Stimulated activated CD8-positive, alpha-beta memory T cell treated with anti-CD3 and anti-CD28 coated beads, Interleukin-7, amount 100 ng/mL, for 24 hours (primary cell): ENCODE data around the gene RAPGEF4.

ENCODE experiments used
- DNase-seq: peaks from one replicate; pipeline ENCODE4 v3.0.0-alpha.2; 2020; ENCODE audit warnings: low read depth

The RAPGEF4 gene

DNA sequence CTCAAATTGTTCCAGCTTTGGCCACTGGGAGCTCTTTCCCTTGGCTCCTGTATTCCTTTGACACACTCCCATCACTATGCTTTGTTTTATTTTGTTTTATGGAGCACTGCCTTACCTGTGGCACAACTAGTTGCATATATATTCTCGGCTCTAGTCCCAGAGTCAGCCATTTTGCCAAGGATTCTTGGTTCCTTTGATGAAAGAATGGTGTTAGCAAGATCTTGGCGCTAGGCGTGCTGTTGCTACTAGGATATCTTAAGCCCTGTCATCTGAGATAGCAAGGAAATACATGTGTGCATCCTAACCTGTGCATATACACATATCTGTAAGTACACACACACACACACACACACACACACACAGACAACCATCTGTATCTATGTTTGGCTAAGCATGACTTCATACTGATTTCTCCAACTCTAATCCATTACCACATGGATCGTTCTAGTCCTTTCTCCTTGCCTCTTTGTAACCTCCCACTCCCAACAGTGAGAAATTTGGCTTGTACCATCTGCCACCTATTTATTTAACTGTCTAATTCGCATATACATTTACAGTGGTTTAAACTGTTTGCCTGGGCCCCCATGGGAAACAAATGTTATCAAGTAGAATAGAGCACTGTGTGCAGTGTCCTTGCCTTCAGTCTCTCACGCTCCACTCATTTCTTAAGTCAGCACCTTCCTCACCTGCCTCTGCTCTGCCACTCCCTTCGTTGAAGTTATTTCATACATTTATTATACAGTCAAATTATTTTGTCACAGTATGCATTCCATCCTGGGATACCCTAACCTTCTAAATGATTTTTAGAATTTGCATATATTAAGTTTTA lies 202.5 kb downstream of the RAPGEF4 start:
- DNase-seq: no peak

- DNase-seq: no peak
Measured at GRCh38 chr2:172938713-172939375, 203.2 kb downstream of the RAPGEF4 start.

DNA sequence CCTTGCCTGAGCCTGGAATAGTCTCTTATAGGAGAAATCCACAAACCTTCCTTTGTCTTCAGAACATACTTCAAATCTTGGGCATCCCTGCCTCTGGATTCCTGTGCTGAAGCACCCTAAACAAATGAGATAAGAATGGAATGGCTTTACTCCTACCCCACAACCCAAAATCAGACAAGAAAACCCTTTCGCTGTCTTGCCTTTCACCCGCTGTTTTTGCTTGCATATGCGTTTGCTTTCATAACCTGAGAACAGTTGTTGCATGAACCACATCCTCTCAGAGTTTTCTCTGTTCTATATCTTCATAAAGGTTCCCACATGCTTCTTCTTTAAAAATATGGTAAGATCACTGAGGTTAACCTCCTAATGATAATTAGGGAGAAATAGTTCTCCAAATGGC lies 207.9 kb downstream of the RAPGEF4 start:
- DNase-seq: no peak

DNA sequence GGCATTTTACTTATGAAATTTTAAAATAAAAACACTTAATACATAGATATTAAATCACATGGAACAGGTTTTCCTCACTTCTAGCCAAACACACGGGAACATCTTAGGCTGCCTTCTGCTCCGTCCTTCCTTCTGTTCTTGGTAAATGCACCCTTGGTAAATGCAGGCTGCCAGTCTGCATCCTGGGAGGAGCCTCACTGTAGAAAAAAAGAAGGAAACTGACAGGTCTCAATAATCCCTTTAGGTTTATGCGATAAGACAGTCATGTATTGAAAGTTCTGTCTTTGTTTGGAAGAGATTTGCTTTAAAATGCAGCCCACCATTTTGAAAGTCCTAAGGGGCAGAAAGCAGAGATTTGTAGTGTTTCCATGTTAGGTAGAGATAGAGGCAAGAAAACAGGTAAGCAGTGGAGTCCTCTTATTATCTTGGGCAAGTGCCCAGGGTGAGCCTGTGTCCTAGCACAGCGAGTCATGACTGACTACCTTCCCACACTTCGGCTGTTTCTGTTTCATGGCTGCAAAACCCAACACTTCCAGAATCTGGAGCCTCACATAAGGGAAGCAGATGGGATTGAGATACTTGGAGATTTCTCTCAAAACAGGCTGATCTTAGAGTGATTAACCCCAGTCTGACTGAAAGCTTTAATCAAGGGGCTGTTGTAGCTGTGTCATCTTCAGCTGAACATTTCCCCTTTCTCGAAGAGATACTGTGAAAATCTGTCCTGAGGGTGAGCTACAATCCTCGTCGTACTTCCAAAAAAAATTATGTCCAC lies 208.6 kb downstream of the RAPGEF4 start:
- DNase-seq: no peak

DNA sequence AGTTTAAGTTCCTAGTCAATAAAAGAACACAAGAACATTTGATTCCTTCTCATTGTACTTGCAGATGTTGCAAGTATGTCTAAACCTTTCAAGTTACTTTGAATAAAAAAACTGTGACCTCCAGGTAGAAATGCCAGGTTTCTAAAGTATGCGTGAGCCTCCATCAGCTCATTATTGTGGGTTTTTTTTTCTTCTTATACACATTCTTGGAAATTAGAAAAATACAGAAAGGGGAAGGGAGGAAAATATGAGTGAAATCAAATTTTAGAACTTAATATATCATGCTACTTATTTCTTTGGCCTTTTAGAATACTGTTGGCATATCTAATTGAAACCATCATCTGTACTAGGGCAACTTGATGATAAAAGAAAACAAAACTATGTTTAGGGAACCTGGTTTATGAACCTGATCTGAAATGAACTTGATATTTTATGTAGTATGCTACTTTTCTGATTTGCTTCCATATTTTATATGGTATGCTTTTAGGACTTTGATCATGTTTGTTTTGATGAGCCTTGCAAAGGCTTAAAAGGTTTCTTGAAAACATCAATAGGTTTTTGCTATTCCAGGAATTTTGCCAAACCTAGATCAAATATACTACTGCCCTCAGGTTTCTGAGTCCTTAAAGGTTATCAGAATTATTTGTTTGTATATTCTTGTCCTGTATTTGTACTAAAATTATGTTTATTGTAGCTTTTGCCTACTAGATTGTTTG lies 209.3 kb downstream of the RAPGEF4 start:
- no peak for DNase-seq

DNA sequence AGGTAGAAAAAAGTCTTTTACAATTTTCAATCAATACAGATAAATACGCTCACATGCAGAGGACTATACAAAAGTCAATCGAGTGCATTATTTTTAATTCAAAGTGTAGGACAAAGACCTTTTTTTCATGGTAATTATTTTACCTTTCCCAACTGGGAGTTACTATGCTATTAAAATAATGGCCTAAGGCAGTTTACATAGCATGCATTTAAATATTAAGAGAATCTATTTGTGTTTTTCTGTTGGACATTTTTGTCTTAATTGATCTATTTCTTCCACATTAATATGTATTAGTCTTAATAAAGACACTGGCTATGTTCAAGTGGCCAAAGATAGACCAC lies 209.8 kb downstream of the RAPGEF4 start:
- no peak for DNase-seq

DNA sequence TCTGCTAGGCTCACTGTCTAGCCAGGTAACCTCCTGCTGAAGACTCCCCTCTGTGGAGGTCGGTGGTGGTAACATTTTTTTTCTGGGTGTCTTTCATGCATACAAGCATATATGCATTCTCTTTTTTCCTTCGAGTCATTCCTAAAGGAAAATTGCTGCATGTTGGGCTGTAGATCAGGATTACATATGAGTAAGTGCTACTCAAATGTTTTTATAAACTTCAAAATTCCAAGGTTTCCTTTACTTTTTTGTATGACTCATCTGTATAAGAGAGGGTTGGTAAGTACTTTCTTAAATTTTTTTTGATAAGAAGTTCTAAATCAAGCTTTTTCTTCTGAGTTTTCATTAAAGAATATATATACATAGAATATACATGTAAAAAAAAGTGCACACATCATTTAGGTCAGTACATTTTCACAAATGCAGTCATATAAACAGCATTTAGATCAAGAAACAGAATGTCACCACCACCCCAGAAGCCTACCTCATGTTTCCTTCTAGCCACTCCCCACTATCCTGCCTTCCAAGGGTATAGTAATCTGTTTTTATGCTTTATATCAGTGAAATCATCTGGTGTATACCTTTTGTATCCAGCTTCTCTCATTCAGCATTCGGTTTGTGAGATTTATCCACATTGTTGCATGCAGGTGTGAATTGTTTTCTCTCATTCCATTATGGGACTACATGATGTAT lies 212.0 kb downstream of the RAPGEF4 start:
- no peak for DNase-seq

- no peak for DNase-seq
Measured at GRCh38 chr2:172949522-172949921, 213.9 kb downstream of the RAPGEF4 start.

DNA sequence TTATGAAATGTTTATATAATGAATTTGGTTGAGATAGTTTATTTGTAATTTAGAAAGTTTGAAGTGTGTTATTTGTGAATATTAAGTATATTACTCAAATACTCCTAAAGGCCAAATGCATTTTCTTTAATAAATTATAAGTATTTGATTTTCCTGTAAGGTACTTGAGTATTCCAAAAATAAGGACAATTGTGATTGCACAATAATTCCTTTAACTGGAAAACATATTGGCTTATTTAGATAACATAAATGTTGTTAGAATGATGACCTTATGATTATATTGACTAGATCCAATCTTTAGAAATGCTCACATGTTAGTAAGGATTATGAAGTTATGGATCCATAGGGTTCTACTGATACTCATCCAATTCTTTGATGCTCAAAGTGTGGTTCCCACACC lies 214.9 kb downstream of the RAPGEF4 start:
- no peak for DNase-seq

- DNase-seq: no peak
Measured at GRCh38 chr2:172951554-172951953, 215.9 kb downstream of the RAPGEF4 start.

GRCh38 chr2:172953411-172953810 lies 217.8 kb downstream of the RAPGEF4 start:
- DNase-seq: no peak

DNA sequence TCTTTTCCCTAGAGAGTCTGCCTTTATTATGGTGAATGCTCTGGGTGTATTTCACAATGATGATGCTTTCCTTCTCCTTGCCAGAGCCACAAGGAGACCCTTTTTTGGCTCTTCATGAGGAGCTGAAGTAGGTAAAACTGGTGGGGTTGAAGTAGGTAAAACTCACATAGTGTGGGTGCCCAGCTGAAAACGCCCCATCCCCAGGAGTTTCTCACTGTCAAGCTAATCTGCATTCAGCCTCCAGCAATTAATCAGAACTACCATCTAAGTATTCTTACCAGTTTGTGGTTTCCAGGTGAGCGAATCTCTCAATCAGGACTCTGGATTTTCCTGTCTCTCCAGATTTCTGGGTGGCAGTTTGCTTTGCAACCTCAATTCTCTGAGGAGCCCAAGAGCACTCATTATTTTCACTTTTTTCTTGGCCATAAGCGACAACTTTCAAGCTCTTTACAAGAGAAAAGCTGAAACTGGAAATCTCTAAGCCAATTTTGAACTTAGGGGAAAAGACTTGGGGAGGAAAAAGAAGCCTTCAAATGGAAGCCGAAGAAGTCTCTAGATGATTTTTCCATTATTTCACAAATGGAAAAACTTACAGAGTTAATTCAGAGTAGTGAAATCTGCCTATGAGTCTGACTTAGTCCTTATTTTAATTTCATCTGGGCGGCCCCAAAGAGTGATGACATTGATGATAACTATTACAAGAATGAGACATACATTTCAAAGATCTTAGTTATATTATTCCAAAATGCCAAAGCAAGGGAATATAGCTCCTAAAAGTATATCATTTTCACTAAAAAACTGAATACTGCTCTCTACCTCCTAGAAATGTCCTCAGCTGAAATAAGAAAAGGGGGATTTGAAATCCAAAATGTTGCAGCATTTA lies 218.6 kb downstream of the RAPGEF4 start:
- DNase-seq: no peak

DNA sequence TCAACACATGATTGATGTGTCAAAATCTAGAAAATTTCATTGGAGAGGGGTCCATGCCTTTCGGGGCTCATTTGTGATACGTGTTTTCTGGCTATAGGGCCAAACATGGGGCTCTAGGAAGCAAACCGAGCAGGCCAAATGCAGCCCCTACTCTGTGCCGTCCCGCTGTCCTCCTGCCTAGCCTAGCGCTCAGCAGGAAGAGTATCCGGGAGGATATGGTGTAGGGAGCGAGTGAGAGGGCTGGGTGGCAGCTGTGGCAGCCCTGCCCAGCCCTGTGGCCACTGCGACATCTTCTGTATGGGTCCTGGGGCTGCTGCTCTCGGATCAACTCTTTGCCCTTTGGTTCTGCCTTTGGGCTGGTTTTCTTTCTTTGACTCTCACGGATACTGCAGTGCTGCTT lies 219.9 kb downstream of the RAPGEF4 start:
- no peak for DNase-seq

DNA sequence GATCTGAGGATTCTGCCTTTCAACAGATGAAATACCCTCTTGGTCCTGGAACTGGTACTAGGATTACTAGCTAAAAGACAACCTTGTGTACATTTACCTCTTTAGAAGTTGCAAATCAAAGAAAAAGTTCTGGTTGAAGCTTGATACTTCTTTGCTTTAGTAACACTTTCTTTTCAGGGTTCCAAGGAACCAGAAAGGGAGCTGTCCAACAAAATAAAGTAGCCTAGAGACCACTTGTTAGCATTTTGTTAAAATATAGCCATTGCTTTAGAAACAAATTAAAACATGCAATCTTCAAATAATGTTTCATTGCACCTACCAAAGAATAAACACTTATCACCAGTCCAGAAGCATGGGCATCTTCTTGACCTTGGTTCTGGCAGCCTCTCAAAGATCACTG lies 222.1 kb downstream of the RAPGEF4 start:
- DNase-seq: no peak

GRCh38 chr2:172962082-172962481 lies 226.4 kb downstream of the RAPGEF4 start:
- DNase-seq: no peak

GRCh38 chr2:172962824-172963223 lies 227.2 kb downstream of the RAPGEF4 start:
- no peak for DNase-seq

- DNase-seq: no peak
Measured at GRCh38 chr2:172964511-172965139, 229.0 kb downstream of the RAPGEF4 start.

GRCh38 chr2:172965433-172966212 lies 230.0 kb downstream of the RAPGEF4 start:
- no peak for DNase-seq
